ENCODE measurements around the gene BANF1.

BANF1 gene

GRCh38 chr11:66026017-66026529 is 23.8 kb downstream of the BANF1 start, which contains the start of gene CATSPER1:
Gene CATSPER1 (minus strand): TSS chr11:66026479. CDS start chr11:66026379, 100 bp downstream.
- no peaks in the 10 kb centered on the region for H3K9me3 Mint-ChIP-seq
- peaks cover 6% of the 10 kb centered on the region for H3K27me3 Mint-ChIP-seq (ENCODE audit: low read depth)
- H3K36me3 Mint-ChIP-seq (ENCODE audit: low read depth) = no peaks in the 10 kb centered on the region
- H3K27ac Mint-ChIP-seq = no peak within 1 kb of the TSS
- peaks cover 9% of the 10 kb centered on the region for H3K4me1 Mint-ChIP-seq (ENCODE audit: low read depth)
- H3K4me3 Mint-ChIP-seq = no peak within 1 kb of the TSS
- no peak for DNase-seq (ENCODE audit: low spot score)

- Mint-ChIP-seq H3K4me3 (no peak overlapping the region), H3K4me1 (ENCODE audit: low read depth) (no peaks in the 10 kb centered on the region), H3K36me3 (ENCODE audit: low read depth) (no peaks in the 10 kb centered on the region), H3K9me3 (no peaks in the 10 kb centered on the region), H3K27ac (no peak overlapping the region), H3K27me3 (ENCODE audit: low read depth) (peaks cover 4% of the 10 kb centered on the region)
- no peak for DNase-seq (ENCODE audit: low spot score)
Measured at GRCh38 chr11:66032957-66033735, 30.8 kb downstream of the BANF1 start.

DNA sequence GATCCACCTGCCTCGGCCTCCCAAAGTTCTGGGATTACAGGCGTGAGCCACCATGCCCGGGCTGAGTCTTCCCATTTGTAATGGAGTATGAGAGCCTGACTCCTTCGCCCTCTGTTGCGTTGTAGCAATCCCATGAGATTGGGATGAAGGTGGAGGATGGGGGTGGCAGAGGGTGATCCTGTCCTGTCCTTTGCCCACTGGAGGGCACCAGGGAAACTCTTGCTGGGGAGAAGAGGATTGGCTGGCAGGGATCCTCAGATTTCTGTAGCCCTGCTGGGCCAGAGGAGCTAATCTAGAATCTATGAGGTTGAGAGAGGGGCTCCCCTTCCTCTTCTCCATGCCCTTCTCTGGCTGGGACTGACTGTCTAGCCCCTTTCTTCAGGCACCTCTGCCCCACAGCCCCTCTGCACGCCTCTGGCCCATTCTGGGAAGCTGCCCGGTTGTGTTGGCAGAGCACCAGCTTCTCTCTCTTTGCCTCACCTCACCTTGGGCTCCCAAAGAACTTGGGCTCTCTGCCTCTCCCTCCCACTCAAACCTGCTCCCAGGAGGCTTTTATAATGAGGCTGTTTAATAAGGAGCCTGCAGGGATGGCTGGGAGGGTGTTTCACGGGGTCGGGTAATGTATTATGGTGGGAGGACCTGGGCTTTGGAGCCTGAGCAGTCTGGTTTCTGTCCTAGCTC is 33.5 kb downstream of the BANF1 start:
- no peak overlapping the region for H3K27ac Mint-ChIP-seq
- H3K4me1 Mint-ChIP-seq (ENCODE audit: low read depth) = no peaks in the 10 kb centered on the region
- DNase-seq (ENCODE audit: low spot score) = no peak
- H3K36me3 Mint-ChIP-seq (ENCODE audit: low read depth) = no peaks in the 10 kb centered on the region
- H3K4me3 Mint-ChIP-seq = no peak overlapping the region
- peaks cover 4% of the 10 kb centered on the region for H3K27me3 Mint-ChIP-seq (ENCODE audit: low read depth)
- no peaks in the 10 kb centered on the region for H3K9me3 Mint-ChIP-seq

GRCh38 chr11:66036334-66036710 is 34.0 kb downstream of the BANF1 start:
- DNase-seq (ENCODE audit: low spot score) = no peak
- Mint-ChIP-seq H3K36me3 (ENCODE audit: low read depth) (no peaks in the 10 kb centered on the region), H3K4me1 (ENCODE audit: low read depth) (no peaks in the 10 kb centered on the region), H3K4me3 (no peak overlapping the region), H3K9me3 (no peaks in the 10 kb centered on the region), H3K27me3 (ENCODE audit: low read depth) (peaks cover 4% of the 10 kb centered on the region), H3K27ac (no peak overlapping the region)

GRCh38 chr11:66037327-66037726 is 35.0 kb downstream of the BANF1 start:
- Mint-ChIP-seq H3K4me3 (no peak overlapping the region), H3K27ac (no peak overlapping the region), H3K36me3 (ENCODE audit: low read depth) (no peaks in the 10 kb centered on the region), H3K9me3 (no peaks in the 10 kb centered on the region), H3K27me3 (ENCODE audit: low read depth) (peaks cover 4% of the 10 kb centered on the region), H3K4me1 (ENCODE audit: low read depth) (no peaks in the 10 kb centered on the region)
- no peak for DNase-seq (ENCODE audit: low spot score)

DNA sequence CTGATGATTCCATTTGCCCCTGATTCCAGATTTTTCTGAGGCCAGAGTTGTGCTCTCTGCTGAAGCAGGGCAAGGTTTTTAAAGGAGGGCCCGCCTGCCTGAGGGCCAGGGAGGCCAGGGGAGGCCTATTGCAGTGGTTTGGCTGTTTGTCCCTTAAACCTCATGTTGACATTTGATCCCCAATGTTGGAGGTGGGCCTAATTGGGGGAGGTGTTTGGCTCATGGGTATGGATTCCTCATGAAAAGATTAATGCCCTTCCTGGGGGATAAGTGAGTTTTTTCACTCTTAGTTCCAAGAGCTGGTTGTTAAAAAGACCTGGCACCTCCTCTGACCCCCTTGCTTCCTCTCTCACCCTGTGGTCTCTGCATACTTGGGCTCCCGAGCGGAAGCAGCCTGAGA is 37.5 kb downstream of the BANF1 start:
- no peak overlapping the region for H3K4me3 Mint-ChIP-seq
- H3K36me3 Mint-ChIP-seq (ENCODE audit: low read depth) = no peaks in the 10 kb centered on the region
- peaks cover 3% of the 10 kb centered on the region for H3K4me1 Mint-ChIP-seq (ENCODE audit: low read depth)
- no peak for DNase-seq (ENCODE audit: low spot score)
- no peaks in the 10 kb centered on the region for H3K9me3 Mint-ChIP-seq
- H3K27ac Mint-ChIP-seq = no peak overlapping the region
- peaks cover 2% of the 10 kb centered on the region for H3K27me3 Mint-ChIP-seq (ENCODE audit: low read depth)

GRCh38 chr11:66042227-66042995 is 40.1 kb downstream of the BANF1 start:
- H3K4me1 Mint-ChIP-seq (ENCODE audit: low read depth) = peaks cover 11% of the 10 kb centered on the region
- H3K36me3 Mint-ChIP-seq (ENCODE audit: low read depth) = no peaks in the 10 kb centered on the region
- no peak overlapping the region for H3K27ac Mint-ChIP-seq
- H3K27me3 Mint-ChIP-seq (ENCODE audit: low read depth) = no peaks in the 10 kb centered on the region
- no peaks in the 10 kb centered on the region for H3K9me3 Mint-ChIP-seq
- no peak overlapping the region for H3K4me3 Mint-ChIP-seq
- no peak for DNase-seq (ENCODE audit: low spot score)

- peaks cover 2% of the 10 kb centered on the region for H3K27me3 Mint-ChIP-seq (ENCODE audit: low read depth)
- H3K9me3 Mint-ChIP-seq = no peaks in the 10 kb centered on the region
- H3K4me1 Mint-ChIP-seq (ENCODE audit: low read depth) = peaks cover 11% of the 10 kb centered on the region
- no peak overlapping the region for H3K4me3 Mint-ChIP-seq
- no peak for DNase-seq (ENCODE audit: low spot score)
- H3K36me3 Mint-ChIP-seq (ENCODE audit: low read depth) = no peaks in the 10 kb centered on the region
- no peak overlapping the region for H3K27ac Mint-ChIP-seq
Measured at GRCh38 chr11:66042996-66043906, 40.9 kb downstream of the BANF1 start.

- H3K36me3 Mint-ChIP-seq (ENCODE audit: low read depth) = no peaks in the 10 kb centered on the region
- peaks cover 5% of the 10 kb centered on the region for H3K27me3 Mint-ChIP-seq (ENCODE audit: low read depth)
- H3K4me3 Mint-ChIP-seq = no peak overlapping the region
Measured at GRCh38 chr11:66044757-66045156, 42.5 kb downstream of the BANF1 start.

DNA sequence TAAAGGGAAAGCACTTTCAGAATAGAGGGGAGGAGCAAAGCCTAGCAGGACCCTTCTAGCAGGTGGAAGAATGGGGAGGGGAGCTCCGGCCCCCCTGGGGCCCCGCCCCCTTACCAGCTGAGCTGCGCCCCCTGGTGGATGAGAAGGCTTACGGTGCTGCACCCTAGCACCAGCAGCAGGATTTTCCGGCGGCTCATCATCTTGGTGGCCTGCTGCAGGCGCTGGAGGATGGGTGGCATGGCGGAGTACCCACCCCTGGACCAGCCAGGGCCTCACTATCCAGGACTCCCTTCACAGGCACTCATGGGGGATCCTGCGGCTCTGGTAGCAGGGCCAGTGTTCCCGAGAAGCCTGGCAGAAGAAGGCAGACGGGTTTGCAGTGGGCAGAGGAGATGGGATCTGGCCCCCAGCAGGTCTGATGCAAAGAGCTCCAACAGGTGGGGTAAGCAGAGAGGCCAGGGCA is 42.9 kb downstream of the BANF1 start:
- Mint-ChIP-seq H3K4me1 (ENCODE audit: low read depth) (peaks cover 12% of the 10 kb centered on the region), H3K9me3 (no peaks in the 10 kb centered on the region), H3K27ac (no peak overlapping the region), H3K36me3 (ENCODE audit: low read depth) (no peaks in the 10 kb centered on the region), H3K27me3 (ENCODE audit: low read depth) (peaks cover 5% of the 10 kb centered on the region), H3K4me3 (no peak overlapping the region)
- DNase-seq (ENCODE audit: low spot score) = peak; percentile 77

More at GRCh38 chr11:66044757-66045156, 42.5 kb downstream of the BANF1 start:
- peaks cover 11% of the 10 kb centered on the region for H3K4me1 Mint-ChIP-seq (ENCODE audit: low read depth)
- H3K9me3 Mint-ChIP-seq = no peaks in the 10 kb centered on the region
- no peak overlapping the region for H3K27ac Mint-ChIP-seq
- no peak for DNase-seq (ENCODE audit: low spot score)

DNA sequence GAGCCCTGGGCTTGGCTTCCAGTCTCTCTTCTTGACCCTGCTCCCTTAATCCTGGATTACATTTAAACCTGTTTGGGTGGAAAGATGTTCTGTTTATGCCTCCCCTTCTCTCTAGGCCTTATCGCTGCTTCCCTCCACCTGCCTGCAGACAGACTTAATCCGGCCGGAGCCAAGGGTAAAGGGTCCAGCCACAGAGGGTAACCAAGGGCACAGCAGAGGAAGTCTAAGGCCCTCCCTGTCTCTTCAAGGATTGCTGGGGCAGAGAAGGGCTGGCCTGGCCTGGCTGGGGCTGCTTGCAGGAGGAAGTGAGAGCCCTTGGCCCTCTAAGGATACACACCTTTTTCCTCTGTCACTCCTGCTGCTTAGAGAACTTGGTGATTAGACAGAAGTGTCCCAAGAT is 44.6 kb downstream of the BANF1 start:
- H3K36me3 Mint-ChIP-seq (ENCODE audit: low read depth) = no peaks in the 10 kb centered on the region
- H3K4me3 Mint-ChIP-seq = no peak overlapping the region
- H3K4me1 Mint-ChIP-seq (ENCODE audit: low read depth) = peaks cover 23% of the 10 kb centered on the region
- peaks cover 5% of the 10 kb centered on the region for H3K27me3 Mint-ChIP-seq (ENCODE audit: low read depth)
- H3K9me3 Mint-ChIP-seq = no peaks in the 10 kb centered on the region
- no peak overlapping the region for H3K27ac Mint-ChIP-seq
- DNase-seq (ENCODE audit: low spot score) = no peak

DNA sequence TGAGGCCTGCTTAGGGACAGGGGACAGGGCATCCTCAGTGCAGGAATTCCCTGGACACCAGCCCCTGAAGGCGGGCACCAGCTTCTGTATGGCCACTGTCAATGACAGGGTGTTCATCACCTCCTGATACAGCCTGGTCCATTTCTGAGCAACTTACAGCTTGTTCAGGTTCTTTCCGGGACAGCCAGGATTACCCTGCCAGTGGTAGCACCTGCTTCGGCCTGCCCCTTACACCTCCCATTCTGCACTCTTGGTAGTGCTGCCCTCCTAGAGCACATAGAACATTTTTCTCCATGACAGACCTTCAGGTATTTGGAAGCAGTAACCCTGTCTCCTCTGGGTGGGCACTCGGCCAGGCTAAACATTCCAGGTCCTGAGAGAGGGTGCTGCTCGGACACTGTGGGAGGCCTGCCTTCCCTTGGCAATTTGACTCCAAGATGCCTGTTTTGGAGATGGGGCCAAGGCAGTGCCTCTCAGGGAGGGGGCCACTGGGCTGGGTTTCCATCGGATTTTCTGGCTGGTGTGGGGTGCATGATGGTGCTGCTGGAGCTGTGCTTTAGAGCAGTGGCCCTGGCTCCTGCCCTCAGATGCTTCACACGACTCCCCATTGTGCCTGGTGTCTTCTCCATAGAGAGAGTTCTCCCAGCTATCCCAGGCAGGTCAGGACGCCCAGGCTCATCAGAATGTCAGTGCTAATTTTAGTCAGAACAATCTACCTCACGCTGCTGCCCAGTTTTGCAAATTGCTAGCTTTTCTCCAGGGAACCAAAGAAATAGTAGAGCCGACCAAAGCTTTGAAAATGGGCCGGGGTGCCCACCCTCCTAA is 45.5 kb downstream of the BANF1 start:
- H3K4me1 Mint-ChIP-seq (ENCODE audit: low read depth) = peaks cover 25% of the 10 kb centered on the region
- no peak overlapping the region for H3K27ac Mint-ChIP-seq
- DNase-seq (ENCODE audit: low spot score) = no peak
- no peaks in the 10 kb centered on the region for H3K9me3 Mint-ChIP-seq
- peaks cover 6% of the 10 kb centered on the region for H3K36me3 Mint-ChIP-seq (ENCODE audit: low read depth)
- H3K4me3 Mint-ChIP-seq = no peak overlapping the region
- H3K27me3 Mint-ChIP-seq (ENCODE audit: low read depth) = peaks cover 5% of the 10 kb centered on the region

All from T-helper 2 cell treated with Interferon-gamma antibody and Interleukin-4, amounts not matched to agents 5 μg/mL and 100 μg/mL, for 36 hours (primary cell).